Glomerular visceral epithelial cell (primary cell): ENCODE measurements around the gene TMEM62.
A peak's percentile ranks its signal among the peaks of the same experiment; 100 is the strongest.
"Not testable (repeated sequence)": the region's sequence is repeated elsewhere in the genome, so short reads cannot be mapped to it uniquely, and the experiment has no call there.

Source experiments
- DNase-seq: peaks from one replicate; pipeline ENCODE4 v3.0.0-alpha.2; 2016; ENCODE audit errors: extremely low spot score

The TMEM62 gene

GRCh38 chr15:43121863-43122262 lies 11.5 kb upstream of the TMEM62 start:
- DNase-seq, result no peak

- peak; percentile 51 for DNase-seq
Observed at GRCh38 chr15:43125100-43125661, 8.2 kb upstream of the TMEM62 start.

DNA sequence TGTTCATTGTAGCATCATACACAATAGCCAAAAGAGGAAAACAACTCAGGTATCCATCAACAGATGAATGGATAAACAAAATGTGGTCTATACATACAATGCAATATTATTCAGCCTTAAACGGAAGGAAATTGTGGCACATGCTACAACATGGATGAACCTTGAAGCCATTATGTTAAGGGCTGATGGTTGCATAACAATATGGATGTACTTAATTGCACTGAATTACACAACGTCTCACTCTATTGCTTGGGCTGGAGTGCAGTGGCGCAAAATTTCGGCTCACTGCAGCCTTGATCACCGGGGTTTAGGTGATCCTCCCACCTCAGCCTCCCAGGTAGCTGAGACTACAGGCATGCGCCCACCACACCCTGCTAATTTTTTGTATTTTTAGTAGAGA lies 7.0 kb upstream of the TMEM62 start:
- DNase-seq, result no peak

- DNase-seq, result no peak
Observed at GRCh38 chr15:43127752-43128151, 5.6 kb upstream of the TMEM62 start.

DNA sequence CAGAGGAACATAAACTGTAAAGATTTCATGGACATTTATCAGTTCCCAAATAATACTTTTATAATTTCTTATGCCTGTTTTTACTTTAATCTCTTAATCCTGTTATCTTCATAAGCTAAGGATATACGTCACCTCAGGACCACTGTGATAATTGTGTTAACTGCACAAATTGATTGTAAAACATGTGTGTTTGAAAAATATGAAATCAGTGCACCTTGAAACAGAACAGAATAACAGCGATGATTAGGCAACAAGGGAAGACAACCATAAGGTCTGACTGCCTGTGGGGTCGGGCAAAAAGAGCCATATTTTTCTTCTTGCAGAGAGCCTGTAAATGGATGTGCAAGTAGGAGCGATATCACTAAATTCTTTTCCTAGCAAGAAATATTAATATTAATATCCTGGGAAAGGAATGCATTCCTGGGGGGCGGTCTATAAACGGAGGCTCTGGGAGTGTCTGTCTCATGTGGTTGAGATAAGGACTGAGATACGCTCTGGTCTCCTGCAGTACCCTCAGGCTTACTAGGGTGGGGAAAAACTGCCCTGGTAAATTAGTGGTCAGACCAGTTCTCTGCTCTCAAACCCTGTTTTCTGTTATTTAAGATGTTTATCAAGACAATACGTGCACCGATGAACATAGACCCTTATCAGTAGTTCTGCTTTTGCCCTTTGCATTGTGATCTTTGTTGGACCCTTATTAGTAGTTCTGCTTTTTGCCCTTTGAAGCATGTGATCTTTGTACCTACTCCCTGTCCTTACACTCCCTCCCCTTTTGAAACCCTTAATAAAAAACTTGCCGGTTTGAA lies 5.0 kb upstream of the TMEM62 start:
- DNase-seq, result not testable (repeated sequence)

DNA sequence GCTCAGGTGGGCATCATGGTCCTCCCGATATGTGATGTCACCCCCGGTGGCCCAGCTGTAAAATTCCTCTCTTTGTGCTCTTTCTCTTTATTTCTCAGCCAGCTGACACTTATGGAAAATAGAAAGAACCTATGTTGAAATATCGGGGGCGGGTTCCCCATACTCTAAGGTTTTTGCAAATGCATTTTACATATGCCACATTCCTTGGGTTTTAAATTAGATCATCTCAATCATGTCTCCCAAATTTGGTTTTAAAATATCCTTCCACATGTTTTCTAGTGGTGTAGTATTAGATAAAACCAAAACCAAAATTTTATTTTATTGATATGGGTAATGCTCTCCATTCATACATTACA lies 4.4 kb upstream of the TMEM62 start:
- DNase-seq, result no peak

GRCh38 chr15:43132830-43133429 lies 456 bp upstream of the TMEM62 start:
- DNase-seq, result no peak

- DNase-seq, result no peak
Observed at GRCh38 chr15:43134157-43134635, 810 bp downstream of the TMEM62 start.

- DNase-seq, result no peak
Observed at GRCh38 chr15:43135351-43135750, 2.0 kb downstream of the TMEM62 start.

- DNase-seq, result no peak
Observed at GRCh38 chr15:43143203-43143941, 10.0 kb downstream of the TMEM62 start.

DNA sequence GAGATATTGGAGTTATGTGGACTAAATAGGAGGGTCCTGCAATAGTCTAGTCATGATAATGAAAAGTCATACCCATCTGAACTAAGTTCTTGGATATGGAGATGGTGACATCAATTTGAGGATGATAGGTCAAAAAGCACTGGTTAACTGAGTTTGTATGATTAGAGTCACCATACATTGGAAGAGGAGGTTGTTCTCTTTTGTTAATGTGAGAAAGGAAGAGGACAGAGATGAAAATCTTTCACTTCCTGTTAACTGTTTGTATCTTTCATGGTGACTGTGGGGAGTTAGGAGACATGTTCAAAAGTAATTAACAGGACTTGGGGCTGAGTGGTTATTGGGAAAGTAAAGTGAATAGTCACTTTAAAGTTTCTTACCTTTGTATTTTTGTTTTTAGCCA lies 11.1 kb downstream of the TMEM62 start:
- DNase-seq, result no peak

DNA sequence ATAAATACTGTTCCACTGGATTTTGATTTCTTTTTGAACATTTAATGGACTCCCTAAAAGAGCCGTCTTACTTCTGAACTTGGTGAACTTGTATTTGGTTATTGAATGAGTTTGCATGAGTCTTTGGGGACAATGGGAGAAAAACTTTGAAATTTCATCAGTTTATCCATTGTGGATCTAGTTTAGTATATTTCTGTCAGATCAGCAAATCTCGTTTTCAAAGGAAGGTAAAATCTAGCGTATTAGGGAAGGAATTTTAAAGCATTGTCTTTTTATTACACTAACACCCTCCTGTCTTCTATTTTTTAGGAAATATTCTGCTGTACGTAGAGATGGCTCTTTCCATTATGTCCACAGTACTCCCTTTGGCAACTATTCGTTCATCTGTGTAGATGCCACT lies 12.8 kb downstream of the TMEM62 start:
- DNase-seq, result no peak

DNA sequence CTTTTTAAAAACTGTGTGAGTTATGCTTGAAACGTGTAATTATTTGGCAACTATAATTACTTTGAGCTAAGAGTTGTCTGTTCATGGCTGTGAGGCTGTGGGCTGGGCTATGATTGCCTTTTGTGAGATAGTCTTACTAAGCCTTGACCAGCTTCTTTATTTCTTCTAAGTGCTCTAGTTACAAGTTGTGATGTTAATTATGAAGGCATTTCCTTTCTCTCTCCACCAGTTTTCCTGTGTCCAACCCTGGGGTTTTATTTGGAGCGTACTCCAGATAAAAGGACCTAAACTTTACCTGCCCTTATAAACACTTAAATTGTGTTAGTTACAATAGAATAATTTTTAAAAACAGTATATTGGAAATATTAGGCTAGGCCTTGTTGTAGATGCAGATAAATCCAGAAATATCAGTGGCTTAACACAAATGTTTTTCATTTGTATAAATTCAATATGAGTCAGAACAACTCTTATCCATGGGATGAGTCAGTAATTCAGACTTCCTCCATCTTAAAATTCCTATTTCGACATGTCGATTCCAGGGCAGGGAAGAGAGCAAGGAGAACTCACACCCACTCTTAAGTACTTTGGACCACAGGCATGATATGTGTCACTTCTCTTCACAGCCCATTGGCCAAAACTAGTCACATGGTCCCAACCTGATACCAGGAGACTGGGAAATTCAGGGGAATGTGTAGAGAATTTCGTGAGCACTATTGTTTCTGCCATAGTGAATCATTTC lies 17.0 kb downstream of the TMEM62 start:
- DNase-seq, result peak; percentile 59

DNA sequence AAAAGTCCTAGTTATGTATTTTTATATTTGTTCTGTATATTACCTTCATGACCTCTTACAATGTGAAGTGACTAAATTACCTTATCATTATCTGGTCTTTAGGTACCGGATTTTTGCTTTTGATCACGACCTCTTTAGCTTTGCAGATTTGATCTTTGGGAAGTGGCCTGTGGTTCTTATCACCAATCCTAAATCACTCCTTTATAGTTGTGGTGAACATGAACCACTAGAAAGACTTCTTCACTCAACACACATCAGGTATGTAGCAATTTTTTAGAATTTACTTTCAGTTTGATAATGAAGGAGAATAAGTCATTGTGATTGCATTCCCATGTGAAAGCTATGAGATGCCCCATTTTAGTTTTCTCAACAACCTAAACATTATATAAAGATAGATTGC lies 18.3 kb downstream of the TMEM62 start:
- no peak for DNase-seq

GRCh38 chr15:43153269-43153668 lies 19.9 kb downstream of the TMEM62 start:
- DNase-seq, result no peak

- DNase-seq, result no peak
Observed at GRCh38 chr15:43165801-43166325, 32.5 kb downstream of the TMEM62 start.

- DNase-seq, result not testable (repeated sequence)
Observed at GRCh38 chr15:43167261-43167660, 33.9 kb downstream of the TMEM62 start.

DNA sequence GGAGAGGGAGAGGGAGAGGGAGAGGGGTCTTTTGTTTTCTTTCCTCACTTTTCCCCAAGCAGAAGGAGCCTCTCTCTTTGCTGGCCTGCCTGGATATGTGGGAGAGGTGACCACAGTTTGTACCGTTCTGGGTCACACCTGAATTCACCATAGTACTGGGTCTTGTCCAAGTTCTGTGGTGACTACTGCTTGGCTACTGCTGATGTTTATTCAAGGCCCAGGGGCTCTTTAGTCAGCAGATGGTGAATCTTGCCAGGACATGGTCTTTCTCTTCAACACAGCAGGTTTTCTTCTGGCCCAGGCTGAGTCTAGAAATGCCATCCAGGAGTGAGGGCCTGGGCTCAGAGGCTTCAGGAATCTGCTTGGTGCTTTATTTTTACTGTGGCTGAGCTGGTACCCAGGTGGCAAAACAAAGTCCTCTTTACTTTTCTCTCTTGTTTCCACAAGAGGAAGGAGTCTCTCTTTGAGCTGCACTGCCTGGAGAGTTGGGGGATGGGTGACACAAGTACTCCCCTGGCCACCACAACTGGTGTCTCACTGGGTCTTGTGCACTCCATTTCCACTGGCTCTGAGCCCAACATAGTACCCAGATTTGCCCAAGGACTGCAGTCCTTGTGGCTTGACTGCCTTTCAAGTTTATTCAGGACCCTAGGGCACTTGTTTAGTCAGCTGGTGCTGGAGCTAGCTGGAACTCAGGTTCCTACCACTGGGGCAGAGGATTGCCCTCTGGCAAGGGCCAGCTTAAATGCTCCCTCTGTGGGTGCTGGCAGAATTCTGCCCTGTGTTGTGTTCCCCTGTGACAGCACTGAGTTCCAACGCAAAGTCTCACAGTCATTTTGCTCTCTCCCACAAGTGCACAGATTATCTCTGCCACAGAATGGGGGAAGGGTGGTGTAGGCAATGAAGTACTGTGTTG lies 35.1 kb downstream of the TMEM62 start:
- peak; percentile 56 for DNase-seq

- no peak for DNase-seq
Observed at GRCh38 chr15:43169888-43170287, 36.5 kb downstream of the TMEM62 start.

GRCh38 chr15:43175656-43176309 lies 42.4 kb downstream of the TMEM62 start:
- not testable (repeated sequence) for DNase-seq
